Type B pancreatic cell (in vitro differentiated cells): ENCODE measurements around the gene RPL18A. TPM values are rescaled to one million over a fixed set of nuclear protein-coding genes. Genes with fewer than 3 reads are reported as not detected.
"Not testable (repeated sequence)": the region's sequence is repeated elsewhere in the genome, so short reads cannot be mapped to it uniquely, and the experiment has no call there.

Experiments used
- DNase-seq: peaks from one replicate; pipeline ENCODE4 v3.0.0; 2021; ENCODE audit warnings: mixed read lengths; ENCODE audit not compliant: unreplicated experiment; ENCODE audit errors: extremely low spot score
- H3K27ac Mint-ChIP-seq: 2 replicates; pipeline ENCODE4 v1.8.0; 2021; ENCODE audit warnings: mild to moderate bottlenecking, mixed read lengths
- H3K27me3 Mint-ChIP-seq: 2 replicates; pipeline ENCODE4 v1.8.0; 2021; ENCODE audit warnings: mixed read lengths
- H3K36me3 Mint-ChIP-seq: 2 replicates; pipeline ENCODE4 v1.8.0; 2021; ENCODE audit warnings: mixed read lengths
- H3K4me1 Mint-ChIP-seq: one replicate; pipeline ENCODE4 v1.8.0; 2021; ENCODE audit warnings: mixed read lengths; ENCODE audit not compliant: unreplicated experiment
- H3K4me3 Mint-ChIP-seq: 2 replicates; pipeline ENCODE4 v1.8.0; 2021; ENCODE audit warnings: mild to moderate bottlenecking, mixed read lengths
- H3K9me3 Mint-ChIP-seq: 2 replicates; pipeline ENCODE4 v1.8.0; 2021; ENCODE audit warnings: mixed read lengths
- CTCF ChIP-seq: fragments of 200-600 bp; sonication (generic); conservative IDR thresholded peaks from 2 replicates; pipeline ENCODE4 v1.5.0; 2021; ENCODE audit warnings: antibody characterized with exemption, mild to moderate bottlenecking
- total RNA-seq: library from RNA; stranded (reverse); gene quantifications from 2 replicates; pipeline ENCODE4 v1.2.1, GENCODE V29; 2021; ENCODE audit warnings: low replicate concordance

Gene RPL18A
- total RNA-seq, 1 donor from 2014 or later = 2,537 TPM

DNA sequence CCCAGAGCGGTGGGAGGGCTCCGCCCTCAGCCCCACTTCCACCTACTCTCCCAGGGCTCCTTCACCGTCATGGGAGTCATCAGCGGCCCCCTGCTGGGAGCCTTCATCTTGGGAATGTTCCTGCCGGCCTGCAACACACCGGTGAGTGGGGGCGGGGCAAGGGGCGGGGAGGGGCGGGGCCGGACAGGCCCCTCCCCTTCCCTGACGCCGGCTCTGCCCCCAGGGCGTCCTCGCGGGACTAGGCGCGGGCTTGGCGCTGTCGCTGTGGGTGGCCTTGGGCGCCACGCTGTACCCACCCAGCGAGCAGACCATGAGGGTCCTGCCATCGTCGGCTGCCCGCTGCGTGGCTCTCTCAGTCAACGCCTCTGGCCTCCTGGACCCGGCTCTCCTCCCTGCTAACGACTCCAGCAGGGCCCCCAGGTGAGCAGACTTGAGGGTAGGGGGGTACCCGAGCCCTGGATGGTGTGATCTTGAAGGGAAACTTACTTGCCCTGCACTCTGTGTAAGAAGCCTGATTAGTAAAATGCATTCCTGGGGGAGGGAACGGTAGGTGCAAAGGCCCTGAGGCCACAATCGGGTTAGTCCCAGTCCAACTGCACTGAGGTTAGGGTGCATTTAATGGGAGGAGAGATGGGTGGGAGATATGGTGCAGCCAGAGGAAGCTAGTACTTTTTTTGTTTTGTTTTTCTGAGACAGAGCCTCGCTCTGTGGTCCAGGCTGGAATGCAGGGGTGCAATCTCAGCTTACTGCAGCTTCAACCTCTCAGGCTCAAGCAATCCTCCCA lies 24.1 kb downstream of the RPL18A start:
- H3K9me3 Mint-ChIP-seq = no peaks in the 10 kb centered on the region
- TF ChIP-seq CTCF = no peak

DNA sequence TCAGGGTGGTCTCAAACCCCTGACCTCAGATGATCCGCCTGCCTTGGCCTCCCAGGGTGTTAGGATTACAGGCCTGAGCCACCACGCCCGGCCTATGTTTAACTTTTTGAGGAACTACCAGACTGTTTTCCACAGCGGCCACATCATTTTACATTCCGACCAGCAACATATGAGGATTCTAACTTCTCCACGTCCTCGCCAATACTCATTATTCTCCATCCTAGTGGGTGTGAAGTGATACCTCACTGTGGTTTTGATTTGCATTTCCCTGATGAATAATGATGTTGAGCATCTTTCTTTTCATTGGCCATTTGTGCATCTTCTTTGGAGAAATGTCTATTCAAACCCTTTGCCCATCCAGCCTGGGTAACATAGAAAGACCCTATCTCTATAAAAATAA lies 26.8 kb downstream of the RPL18A start:
- H3K9me3 Mint-ChIP-seq = no peaks in the 10 kb centered on the region
- no peak for TF ChIP-seq CTCF
- DNase-seq = no peak
- no peak overlapping the region for H3K27ac Mint-ChIP-seq
- H3K36me3 Mint-ChIP-seq = no peaks in the 10 kb centered on the region
- no peak overlapping the region for H3K4me3 Mint-ChIP-seq
- H3K27me3 Mint-ChIP-seq = peaks cover 17% of the 10 kb centered on the region
- no peaks in the 10 kb centered on the region for H3K4me1 Mint-ChIP-seq

More for the DNA sequence above, 24.1 kb downstream of the RPL18A start:
- Mint-ChIP-seq H3K36me3 (no peaks in the 10 kb centered on the region), H3K27me3 (peaks cover 20% of the 10 kb centered on the region), H3K4me1 (no peaks in the 10 kb centered on the region), H3K27ac (no peak overlapping the region), H3K4me3 (no peak overlapping the region)
- DNase-seq = no peak

DNA sequence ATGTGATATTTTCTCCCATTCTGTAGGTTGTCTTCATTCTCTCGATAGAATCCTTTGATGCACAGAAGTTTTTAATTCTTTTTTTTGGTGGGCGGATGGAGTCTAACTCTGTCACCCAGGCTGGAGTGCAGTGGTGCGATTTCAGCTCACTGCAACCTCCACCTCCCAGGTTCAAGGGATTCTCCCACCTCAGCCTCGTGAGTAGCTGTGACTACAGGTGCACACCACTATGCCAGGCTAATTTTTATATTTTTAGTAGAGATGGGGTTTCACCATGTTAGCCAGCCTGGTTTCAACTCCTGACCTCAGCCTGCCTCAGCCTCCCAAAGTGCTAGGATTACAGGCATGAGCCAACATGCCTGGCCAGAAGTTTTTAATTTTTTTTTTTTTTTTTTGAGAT lies 27.5 kb downstream of the RPL18A start:
- not testable (repeated sequence) for H3K27ac Mint-ChIP-seq, H3K36me3 Mint-ChIP-seq, H3K4me3 Mint-ChIP-seq, DNase-seq, H3K9me3 Mint-ChIP-seq, H3K4me1 Mint-ChIP-seq
- H3K27me3 Mint-ChIP-seq = peaks cover 20% of the 10 kb centered on the region

DNA sequence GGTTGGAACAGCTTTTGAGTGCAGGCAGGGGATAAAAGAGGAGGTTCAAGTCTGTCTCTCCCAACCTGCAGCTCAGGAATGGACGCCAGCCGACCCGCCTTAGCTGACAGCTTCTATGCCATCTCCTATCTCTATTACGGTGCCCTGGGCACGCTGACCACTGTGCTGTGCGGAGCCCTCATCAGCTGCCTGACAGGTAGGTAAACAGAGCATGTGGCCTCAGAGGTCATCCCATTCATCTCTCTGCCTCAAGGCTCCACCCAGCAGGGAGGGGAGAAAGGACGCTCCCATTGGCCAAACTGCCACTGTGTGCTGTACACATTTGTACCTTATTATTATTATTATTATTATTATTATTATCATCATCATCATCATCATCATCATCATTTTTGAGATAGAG lies 28.6 kb downstream of the RPL18A start:
- Mint-ChIP-seq H3K36me3 (no peaks in the 10 kb centered on the region), H3K27ac (no peak overlapping the region)
- no peak for DNase-seq

GRCh38 chr19:17889609-17890214 lies 30.0 kb downstream of the RPL18A start:
- no peak for TF ChIP-seq CTCF
- Mint-ChIP-seq H3K36me3 (no peaks in the 10 kb centered on the region), H3K27ac (no peak overlapping the region), H3K4me1 (no peaks in the 10 kb centered on the region), H3K27me3 (peaks cover 29% of the 10 kb centered on the region), H3K9me3 (no peaks in the 10 kb centered on the region), H3K4me3 (no peak overlapping the region)
- no peak for DNase-seq

More for the DNA sequence above, 28.6 kb downstream of the RPL18A start:
- TF ChIP-seq CTCF = no peak
- no peaks in the 10 kb centered on the region for H3K4me1 Mint-ChIP-seq
- peaks cover 26% of the 10 kb centered on the region for H3K27me3 Mint-ChIP-seq
- H3K9me3 Mint-ChIP-seq = no peaks in the 10 kb centered on the region
- no peak overlapping the region for H3K4me3 Mint-ChIP-seq

GRCh38 chr19:17893766-17894165 lies 34.1 kb downstream of the RPL18A start:
- Mint-ChIP-seq H3K9me3 (no peaks in the 10 kb centered on the region), H3K27ac (no peak overlapping the region), H3K4me1 (no peaks in the 10 kb centered on the region), H3K36me3 (no peaks in the 10 kb centered on the region), H3K27me3 (peaks cover 37% of the 10 kb centered on the region), H3K4me3 (no peak overlapping the region)
- TF ChIP-seq CTCF = no peak
- no peak for DNase-seq
